SW480 (cell line): ENCODE results near the gene DTX3.
A peak's percentile ranks its signal among the peaks of the same experiment; 100 is the strongest.

Experiments used
- DNase-seq: peaks from one replicate; pipeline ENCODE4 v3.0.0-alpha.2; 2016; ENCODE audit warnings: low spot score

The DTX3 gene

DNA sequence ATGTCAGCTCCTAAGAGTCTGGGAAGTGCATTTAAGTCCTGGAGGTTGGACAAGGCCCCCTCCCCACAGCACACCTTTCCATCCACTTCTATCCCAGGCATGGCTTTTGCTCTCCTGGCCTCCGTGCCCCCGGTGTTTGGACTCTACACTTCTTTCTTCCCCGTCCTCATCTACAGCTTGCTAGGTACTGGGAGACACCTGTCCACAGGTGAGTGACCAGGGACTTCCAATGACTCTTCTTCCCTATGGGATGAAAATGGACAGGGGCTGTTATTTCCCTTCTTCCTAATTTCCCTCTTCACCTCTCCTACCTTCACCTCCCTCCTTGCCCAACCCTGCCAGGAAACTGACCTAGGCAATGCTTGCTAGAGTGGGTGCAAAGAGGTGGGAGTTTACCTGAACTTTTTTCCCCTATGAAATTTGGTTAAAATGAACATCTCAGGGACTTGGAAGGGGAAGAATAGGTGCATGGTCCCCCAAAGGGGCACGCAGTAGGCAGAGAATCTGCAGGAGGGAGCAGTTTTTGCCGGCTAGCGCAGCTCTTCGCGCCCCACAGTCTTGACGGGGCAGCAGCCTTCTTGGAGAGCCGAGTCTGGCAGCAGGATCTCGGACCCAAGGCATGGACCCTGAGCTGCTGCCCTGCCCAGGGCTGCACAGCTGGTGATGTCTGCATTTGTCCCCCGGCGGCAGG, 15.8 kb downstream of the DTX3 start:
- DNase-seq: no peak

- no peak for DNase-seq
These were observed 16.4 kb downstream of the DTX3 start for GRCh38 chr12:57620936-57621496.

DNA sequence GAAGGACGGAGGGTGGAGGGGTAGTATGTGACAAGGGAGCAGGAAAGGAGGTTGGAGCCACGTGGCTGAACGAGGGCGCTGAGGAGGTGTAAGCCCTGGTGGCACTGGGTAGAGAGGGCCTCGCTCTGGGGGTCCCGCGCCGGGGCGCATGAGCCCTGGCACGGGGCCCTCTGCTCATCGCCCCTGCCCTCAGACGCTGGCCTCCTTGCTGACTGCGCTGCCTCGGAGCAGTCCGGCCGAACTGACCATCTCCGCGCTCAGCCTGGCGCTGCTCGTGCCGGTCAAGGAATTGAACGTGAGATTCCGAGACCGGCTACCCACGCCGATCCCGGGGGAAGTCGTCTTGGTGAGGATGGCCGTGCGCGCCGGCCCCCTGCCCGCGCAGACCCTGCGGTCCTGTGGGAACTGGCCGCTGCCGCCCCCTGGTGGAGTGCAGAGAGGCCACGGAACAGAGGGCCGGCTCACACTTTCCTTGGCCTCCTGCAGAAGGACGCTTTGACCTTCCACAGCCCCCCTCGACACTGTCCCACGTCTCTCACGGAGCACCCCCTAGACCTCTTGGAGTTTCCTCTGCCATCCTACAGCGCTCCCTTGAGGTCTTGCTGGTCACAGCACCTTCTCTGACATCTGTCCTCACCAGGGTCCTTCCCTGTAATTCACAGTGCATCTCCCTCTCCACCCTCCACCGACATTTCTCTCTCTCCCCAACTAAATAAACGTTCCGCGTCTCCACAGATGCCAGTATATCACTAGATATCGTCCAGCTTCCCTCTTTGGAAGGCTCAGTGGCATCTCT, 17.1 kb downstream of the DTX3 start:
- DNase-seq: peak; percentile 38

DNA sequence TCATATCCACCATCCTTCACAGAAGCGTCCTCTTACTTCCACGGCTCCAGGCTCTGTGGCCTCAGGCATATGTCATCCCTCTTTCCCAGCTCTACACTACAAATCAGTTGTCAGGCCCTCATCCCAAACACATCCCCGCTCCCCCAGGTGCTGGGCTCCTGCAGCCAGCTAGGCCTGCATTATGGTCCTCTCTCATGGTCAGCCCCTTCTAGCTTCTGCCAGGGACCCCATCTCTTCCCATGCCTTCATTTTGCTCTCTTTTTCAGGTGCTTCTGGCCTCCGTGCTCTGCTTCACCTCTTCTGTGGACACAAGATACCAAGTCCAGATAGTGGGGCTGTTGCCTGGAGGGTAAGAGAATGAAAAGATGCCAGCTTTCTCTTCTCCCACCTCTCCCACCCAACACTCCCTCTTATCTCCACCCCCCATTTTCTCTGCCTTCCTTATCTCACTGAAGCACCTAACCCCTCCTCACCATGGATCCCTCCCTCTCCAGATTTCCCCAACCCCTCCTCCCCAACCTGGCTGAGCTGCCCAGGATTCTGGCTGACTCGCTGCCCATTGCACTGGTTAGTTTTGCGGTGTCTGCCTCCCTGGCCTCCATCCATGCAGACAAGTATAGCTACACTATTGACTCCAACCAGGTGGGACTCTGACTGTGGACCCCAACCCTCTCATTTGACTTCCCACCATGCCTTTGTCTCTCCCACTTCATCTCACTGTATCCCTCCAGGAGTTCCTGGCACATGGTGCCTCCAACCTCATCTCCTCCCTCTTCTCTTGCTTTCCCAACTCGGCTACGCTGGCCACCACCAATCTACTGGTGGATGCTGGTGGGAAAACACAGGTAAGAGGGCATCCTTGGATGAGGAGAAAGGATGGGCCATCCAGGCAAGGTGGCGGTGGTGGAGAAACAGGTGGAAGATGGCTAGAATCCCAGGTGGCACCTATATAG, 17.9 kb downstream of the DTX3 start:
- no peak for DNase-seq

GRCh38 chr12:57623385-57623784, 18.8 kb downstream of the DTX3 start:
- no peak for DNase-seq

DNA sequence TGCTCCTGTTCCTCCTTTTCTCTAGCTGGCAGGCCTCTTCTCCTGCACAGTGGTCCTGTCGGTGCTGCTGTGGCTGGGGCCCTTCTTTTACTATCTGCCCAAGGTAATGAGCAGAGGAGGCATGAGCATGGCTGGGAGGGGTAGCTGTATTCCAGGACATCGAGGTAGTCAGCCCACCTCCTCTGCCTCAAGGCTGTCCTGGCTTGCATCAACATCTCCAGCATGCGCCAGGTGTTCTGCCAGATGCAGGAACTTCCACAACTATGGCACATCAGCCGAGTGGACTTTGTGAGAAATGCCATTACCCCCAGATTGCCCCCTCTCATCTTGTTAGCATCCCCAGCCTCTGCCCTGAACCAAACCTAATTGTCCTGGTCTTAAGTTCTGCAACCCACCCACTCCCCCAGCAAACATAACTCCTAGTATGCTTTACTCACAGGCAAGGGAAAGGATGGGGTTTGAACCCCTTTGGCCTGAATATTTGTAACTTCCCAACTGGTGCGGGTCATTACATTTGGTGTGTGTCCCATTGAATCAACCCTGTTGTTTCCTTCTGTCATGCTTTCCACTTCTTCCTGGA, 19.3 kb downstream of the DTX3 start:
- DNase-seq: no peak

- no peak for DNase-seq
These were observed 20.0 kb downstream of the DTX3 start for GRCh38 chr12:57624441-57625220.

GRCh38 chr12:57625261-57626032, 20.8 kb downstream of the DTX3 start:
- no peak for DNase-seq

DNA sequence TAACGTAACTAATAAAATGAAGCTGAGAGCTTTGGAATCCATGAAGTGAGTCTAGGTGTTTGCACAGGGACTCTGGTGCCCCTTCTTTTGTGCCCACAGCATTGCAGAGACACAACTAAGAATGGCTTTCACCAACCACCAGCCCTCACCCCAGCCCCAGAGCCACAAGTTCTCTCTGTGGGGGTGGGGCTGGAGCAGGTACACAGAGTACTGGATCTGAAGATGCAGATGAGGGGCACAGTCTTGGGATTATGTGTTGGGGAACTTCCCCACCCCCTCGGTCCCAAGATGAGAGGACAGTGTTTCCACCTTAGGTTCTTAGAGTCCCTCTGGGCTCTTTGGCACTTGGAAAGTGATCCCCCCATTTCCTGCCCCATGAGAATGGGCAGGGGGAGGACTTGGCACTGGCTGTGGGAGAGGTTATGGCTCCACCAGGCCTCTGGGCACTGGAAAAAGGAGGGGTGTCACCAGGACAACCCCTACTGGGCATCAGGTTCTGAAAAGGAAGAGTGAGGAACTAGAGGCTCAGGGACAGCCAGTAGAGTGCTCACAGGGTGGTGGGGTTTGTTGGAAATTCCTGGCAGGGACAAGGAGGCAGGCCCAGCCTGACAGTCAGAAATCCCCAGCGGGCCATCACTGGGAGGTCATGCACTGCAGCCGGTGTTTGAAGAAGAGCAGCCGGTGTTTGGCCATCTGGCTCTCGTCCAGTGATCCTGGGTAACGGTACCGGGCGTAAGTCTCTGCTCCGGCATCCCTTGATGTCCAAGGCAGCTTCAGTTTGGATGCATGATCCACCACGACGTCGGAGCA, 21.7 kb downstream of the DTX3 start:
- DNase-seq: no peak

DNA sequence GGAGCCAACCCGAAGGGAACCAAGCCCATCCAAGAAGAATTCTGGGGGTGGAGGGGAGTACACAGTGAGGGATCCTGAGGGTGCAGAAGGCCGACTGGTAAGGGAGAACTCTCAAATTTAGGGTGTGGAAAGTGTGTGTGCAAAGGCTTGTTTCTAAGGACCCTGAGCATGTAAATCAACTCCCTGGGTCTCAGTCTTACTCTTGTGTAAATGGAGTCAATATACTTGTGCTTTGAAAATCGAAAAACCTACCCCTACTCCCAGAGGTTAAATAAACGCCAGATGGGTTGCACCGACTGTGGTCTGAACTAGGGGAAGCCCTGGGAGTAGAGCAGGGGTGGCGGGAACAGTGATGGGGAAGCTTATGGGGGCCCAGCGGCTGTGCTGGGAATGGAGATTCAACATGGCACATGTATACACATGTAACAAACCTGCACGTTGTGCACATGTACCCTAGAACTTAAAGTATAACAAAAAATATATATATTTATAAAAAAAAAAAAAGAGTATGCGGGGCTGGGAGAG, 22.4 kb downstream of the DTX3 start:
- no peak for DNase-seq

DNA sequence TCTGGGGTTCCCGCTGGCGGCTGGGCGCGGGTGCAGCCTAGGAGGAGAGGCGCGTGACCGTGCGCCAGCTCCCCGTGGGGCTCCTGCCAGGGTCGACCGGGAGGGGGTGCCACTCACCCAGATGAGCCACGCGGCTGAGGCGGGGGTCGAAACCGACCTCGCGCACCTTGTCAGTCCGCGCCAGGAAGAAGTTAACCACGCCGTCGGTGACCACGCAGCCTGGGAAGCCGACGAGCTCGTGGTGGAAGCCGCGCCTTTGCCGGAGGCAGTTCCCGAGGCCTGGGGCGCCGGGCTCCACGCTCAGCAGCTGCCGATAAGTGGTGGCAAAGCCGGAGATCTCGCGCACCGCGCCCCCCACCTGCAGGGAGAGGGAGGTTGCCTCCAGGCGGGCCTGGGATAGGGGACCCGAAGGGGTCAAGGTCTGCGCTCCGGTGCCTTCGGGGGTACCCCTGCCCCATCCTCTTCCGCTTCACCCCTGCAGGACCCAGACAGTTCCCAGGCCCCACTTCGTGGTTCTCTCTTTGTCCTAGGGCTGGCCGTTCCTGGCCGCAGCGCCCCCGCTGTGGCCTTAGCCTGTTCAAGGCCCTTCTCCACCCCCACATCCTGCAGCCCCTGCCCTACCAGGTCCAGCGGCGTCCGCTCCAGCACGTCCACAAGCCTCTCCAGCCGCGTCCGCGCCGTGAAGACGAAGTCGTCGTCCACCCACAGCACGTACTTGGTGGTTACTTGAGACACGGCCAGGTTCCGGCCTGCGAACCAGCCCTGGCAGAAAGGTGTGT, 23.1 kb downstream of the DTX3 start:
- DNase-seq: no peak

DNA sequence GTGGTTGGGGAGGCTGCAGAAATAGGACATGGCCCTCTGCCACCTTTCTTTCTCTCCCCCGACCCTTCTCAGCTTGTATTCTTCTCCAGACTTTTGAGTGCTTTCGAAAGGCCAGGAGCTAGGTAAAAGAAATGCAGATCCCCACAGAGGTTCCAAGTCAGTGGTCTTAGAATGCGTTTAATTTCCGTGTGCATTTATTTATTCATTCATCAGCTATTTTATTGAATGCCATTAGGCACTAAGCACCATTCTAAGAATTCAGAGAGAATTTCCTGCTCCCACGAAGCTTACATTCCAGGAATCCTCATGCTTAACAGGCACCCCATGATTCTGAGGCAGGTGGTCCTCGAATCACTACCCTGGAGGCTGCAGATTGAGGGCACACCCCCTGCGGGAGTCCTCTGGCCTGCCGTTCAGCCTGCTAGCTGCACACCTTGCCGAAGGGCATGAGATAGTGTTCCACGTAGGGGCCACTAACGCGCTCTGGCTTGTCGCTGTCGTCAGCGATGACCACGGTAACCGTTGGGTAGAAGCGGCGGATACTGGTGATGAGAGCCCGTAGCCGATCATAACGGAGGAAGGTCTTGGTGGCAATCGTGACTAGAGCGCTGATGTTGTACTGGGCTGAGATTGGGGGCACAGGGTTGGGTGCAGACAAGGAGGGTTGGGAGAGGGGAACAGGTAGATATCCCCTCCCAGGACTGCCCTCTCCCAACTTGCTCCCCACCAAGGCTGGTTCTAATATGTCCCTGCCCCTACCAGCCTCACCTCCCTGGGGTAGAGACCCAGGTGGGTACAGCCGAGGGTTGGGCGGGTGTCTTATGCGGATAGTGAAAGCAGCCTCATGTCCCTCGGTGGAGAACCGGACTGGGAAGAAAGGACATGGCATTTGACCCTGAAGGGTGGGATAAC, 23.9 kb downstream of the DTX3 start:
- no peak for DNase-seq

- DNase-seq: no peak
These were observed 25.4 kb downstream of the DTX3 start for GRCh38 chr12:57629897-57630471.

- no peak for DNase-seq
These were observed 26.3 kb downstream of the DTX3 start for GRCh38 chr12:57630891-57631433.

- no peak for DNase-seq
These were observed 27.0 kb downstream of the DTX3 start for GRCh38 chr12:57631566-57632072.
